ENCODE data around the gene ZFHX2.

The ZFHX2 gene

DNA sequence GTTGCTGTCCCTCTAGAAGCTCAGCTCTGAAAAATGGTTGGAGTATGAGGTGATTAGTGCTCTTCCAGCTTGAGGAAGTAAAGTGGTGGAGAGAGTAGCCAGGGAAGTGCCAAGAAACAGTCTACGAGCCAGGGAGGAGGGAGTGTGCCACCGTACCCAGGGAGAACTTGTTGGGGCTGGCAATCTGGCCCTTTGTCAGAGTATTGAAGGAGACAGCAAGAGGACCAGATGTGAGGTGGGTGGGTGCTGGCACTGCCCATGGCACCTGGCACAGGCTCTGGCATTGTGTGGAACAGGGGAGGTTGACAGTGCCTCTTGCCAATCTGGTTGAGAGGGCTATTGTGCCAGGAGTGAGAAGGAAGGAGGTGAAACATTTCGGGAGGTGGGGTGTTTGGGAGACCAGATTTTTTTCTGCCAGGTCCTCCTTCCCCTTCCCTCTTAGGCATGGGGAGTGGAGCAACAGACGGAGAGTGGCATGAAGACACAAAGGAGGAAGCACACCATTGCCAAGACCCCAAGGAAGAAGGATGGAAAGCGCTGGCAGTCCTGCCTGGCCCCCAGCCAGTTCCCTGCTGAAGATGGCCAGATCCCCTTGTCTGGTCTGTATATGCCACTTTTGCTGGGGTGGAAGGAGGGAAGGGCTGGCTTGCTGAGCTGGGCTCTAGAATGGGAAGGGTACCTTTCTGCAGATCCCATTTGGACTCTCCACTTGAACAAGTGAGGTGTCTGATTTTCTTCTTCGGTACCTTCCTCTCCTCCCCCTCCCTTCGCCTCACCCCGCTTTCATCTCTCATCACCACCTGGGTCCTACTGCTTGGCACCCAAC lies 37.5 kb downstream of the ZFHX2 start:
- no peak for DNase-seq
- TF ChIP-seq, protein P1, sequence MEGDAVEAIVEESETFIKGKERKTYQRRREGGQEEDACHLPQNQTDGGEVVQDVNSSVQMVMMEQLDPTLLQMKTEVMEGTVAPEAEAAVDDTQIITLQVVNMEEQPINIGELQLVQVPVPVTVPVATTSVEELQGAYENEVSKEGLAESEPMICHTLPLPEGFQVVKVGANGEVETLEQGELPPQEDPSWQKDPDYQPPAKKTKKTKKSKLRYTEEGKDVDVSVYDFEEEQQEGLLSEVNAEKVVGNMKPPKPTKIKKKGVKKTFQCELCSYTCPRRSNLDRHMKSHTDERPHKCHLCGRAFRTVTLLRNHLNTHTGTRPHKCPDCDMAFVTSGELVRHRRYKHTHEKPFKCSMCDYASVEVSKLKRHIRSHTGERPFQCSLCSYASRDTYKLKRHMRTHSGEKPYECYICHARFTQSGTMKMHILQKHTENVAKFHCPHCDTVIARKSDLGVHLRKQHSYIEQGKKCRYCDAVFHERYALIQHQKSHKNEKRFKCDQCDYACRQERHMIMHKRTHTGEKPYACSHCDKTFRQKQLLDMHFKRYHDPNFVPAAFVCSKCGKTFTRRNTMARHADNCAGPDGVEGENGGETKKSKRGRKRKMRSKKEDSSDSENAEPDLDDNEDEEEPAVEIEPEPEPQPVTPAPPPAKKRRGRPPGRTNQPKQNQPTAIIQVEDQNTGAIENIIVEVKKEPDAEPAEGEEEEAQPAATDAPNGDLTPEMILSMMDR (IDR thresholded peaks at IDR 0.05; ENCODE audit: low read depth, low read length): no peak
- peaks cover 3% of the 10 kb centered on the region; the same call in 1 of the 2 replicates for H3K4me1 ChIP-seq

DNA sequence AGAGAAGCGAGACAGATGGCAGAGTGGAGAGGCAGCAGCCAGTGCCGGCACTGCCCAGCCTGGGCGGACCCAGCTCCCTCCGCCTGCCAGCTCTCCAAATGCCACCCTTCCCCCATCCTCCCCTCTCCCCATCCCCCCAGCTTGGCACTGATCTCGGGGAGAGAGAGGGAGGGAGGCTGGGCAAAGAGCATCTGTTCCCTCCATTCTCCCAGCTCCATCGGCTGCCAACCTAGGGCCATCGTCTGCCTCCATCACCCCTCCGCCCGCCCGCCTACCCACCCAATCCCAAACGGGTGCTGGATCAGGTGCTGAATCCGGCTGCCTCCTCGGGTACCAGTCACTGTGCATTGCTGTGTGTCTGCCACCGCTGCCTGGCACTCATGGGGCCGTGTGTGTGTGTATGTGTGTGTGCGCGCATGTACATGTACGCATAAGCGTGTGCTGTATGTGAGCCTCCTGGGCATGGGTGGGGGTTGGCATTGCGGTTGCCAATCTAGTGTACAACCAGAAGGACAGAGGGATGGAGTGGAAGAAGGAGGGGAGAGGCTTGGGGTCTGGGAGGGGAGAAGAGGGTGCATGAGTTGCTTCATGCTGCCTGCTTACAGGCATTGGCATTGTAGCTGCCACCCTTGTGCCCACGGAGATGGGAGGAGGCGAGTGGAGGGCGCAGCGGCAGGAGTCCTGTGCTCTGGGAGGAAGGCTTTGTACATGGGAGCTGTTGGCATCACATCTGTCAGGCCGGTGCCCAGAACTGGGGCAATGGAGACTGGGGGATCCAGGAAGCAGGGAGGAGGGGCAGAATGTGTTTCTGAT lies 38.4 kb downstream of the ZFHX2 start:
- Histone ChIP-seq H3K36me3 (no peaks in the 10 kb centered on the region), H3K4me1 (peaks cover 3% of the 10 kb centered on the region; the same call in 1 of the 2 replicates), H3K9me3 (no peaks in the 10 kb centered on the region), H3K27me3 (no peaks in the 10 kb centered on the region), H3K4me3 (ENCODE audit: low read depth, low read length) (no peak overlapping the region)
- no peak for DNase-seq
- TF ChIP-seq, protein P1 (IDR thresholded peaks at IDR 0.05; ENCODE audit: low read depth, low read length): no peak

More for the DNA sequence above, 37.5 kb downstream of the ZFHX2 start:
- H3K36me3 ChIP-seq: no peaks in the 10 kb centered on the region
- no peaks in the 10 kb centered on the region for H3K27me3 ChIP-seq
- no peak overlapping the region for H3K4me3 ChIP-seq (ENCODE audit: low read depth, low read length)
- H3K9me3 ChIP-seq: no peaks in the 10 kb centered on the region

DNA sequence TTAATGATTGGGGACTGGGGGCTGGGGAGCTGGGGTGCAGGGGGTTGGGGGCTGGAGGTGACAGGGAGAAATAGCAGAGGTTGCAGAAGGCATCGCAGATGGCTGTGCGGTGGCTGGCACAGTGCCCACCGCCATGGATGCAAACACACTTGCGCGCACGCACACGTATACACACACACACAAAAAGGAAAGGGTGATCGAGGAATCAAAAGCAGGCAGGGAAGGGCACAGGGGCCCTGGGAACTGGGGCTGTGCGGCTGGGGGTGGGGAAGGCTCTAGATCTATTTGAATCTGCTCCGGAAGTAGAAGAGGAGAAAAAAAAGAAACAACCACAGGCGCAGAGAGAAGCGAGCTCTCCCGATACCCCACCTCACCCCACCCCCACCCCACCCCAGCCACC lies 39.4 kb downstream of the ZFHX2 start:
- Histone ChIP-seq H3K27me3 (no peaks in the 10 kb centered on the region), H3K4me3 (ENCODE audit: low read depth, low read length) (peak overlapping the region; percentile 51), H3K4me1 (peaks cover 3% of the 10 kb centered on the region; the same call in 1 of the 2 replicates), H3K9me3 (no peaks in the 10 kb centered on the region), H3K36me3 (no peaks in the 10 kb centered on the region)
- peak; percentile 50 for DNase-seq
- TF ChIP-seq, protein P1 (IDR thresholded peaks at IDR 0.05; ENCODE audit: low read depth, low read length): no peak

DNA sequence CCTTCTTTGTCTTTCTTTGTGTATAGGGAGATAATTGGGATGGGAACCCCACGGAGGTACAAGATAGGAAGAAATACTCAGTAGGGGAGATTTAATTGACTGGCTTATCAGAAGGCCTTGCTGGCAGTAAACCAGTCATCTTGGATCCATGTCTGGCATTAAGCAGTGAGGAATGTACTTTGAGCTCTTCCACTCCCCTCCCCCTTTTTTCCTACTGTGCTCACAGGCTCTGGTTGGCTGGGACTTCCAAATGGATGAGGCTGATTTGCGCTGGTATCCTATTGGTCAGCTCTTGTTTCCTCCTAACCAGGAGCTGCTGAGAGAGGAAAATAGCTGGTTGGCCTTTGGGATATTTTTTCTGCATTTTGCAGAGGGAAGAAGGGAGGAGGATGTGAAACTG lies 57.3 kb downstream of the ZFHX2 start:
- Histone ChIP-seq H3K4me1 (peaks cover 3% of the 10 kb centered on the region), H3K4me3 (ENCODE audit: low read depth, low read length) (no peak overlapping the region), H3K27me3 (no peaks in the 10 kb centered on the region), H3K9me3 (no peaks in the 10 kb centered on the region), H3K36me3 (no peaks in the 10 kb centered on the region)
- TF ChIP-seq, protein P1 (IDR thresholded peaks at IDR 0.05; ENCODE audit: low read depth, low read length): no peak
- peak; percentile 47 for DNase-seq

- TF ChIP-seq, protein P1 (IDR thresholded peaks at IDR 0.05; ENCODE audit: low read depth, low read length): no peak
- H3K36me3 ChIP-seq: no peaks in the 10 kb centered on the region
- no peaks in the 10 kb centered on the region for H3K9me3 ChIP-seq
- DNase-seq: no peak
- H3K4me3 ChIP-seq (ENCODE audit: low read depth, low read length): no peak overlapping the region
- no peaks in the 10 kb centered on the region for H3K27me3 ChIP-seq
- H3K4me1 ChIP-seq: peaks cover 3% of the 10 kb centered on the region
Observed at GRCh38 chr14:23492618-23493272, 58.8 kb downstream of the ZFHX2 start.
